GM12878 (cell line): ENCODE measurements around the gene NKAIN4. TPM values are rescaled to one million over a fixed set of nuclear protein-coding genes. Genes with fewer than 3 reads are reported as not detected.

Experiments used
- ATAC-seq: fragments of 200-7000 bp; cut with Tn5 transposase; 3 replicates; pipeline ENCODE4 v1.9.1; 2020; ENCODE audit warnings: mild to moderate bottlenecking, moderate library complexity
- BruUV-seq: library from RNA; stranded (reverse); fragments of 400-500 nt; replicated peaks from 2 replicates; lab custom pipeline; 2021; lab: Mats Ljungman, UMichigan
- CTCF ChIA-PET: fragments of 300-600 bp; sonication (Branson Sonifier 250); formaldehyde crosslinking; extraction: SDS; loops from one replicate; lab custom pipeline; 2021; ENCODE audit warnings: inconsistent platforms; lab: Yijun Ruan, JAX
- POLR2A ChIA-PET: fragments of 350-600 bp; formaldehyde crosslinking; extraction: SDS; loops from one replicate; lab custom pipeline; 2021; ENCODE audit warnings: inconsistent platforms; lab: Charles Lee
- RAD21 ChIA-PET: fragments of 300-600 bp; sonication (Branson Sonifier 250); formaldehyde crosslinking; loops from one replicate; lab custom pipeline; 2023; ENCODE audit warnings: antibody characterized with exemption; ENCODE audit not compliant: unreplicated experiment; lab: Charles Lee
- SMC1A ChIA-PET: fragments of 300-600 bp; sonication (Branson Sonifier 250); formaldehyde crosslinking; loops from one replicate; lab custom pipeline; 2023; ENCODE audit not compliant: unreplicated experiment, uncharacterized antibody; lab: Charles Lee
- DNase-seq: peaks from one replicate; pipeline ENCODE4 v3.0.0-alpha.2; 2011; ENCODE audit warnings: low read depth, low spot score
- FAIRE-seq: peaks from 3 replicates; lab custom pipeline; 2011; peaks lifted over from hg19 to GRCh38; lab: Jason Lieb, UNC
- H2AFZ ChIP-seq: 2 replicates; pipeline ENCODE4 v1.6.0; 2011; ENCODE audit warnings: low read depth, low read length, control low read depth; ENCODE audit not compliant: control insufficient read depth
- H3K27ac ChIP-seq: 2 replicates; pipeline ENCODE4 v1.5.1; 2011; ENCODE audit warnings: control low read depth; ENCODE audit not compliant: control insufficient read depth, insufficient read depth
- H3K27me3 ChIP-seq, 2 experiments: replicated peaks in 1 of 2; 2 replicates each; pipeline versions ENCODE4 v1.6.0 to v1.6.1; 2011; ENCODE audit warnings: low read length in 1 of 2; ENCODE audit not compliant: control insufficient read depth in 2 of 2, insufficient read depth in 2 of 2
- H3K36me3 ChIP-seq, 2 experiments: 2 replicates each; pipeline ENCODE4 v1.5.1; 2011; ENCODE audit warnings: low read length in 1 of 2; ENCODE audit not compliant: control insufficient read depth in 2 of 2, insufficient read depth in 2 of 2
- H3K4me1 ChIP-seq: 2 replicates; pipeline ENCODE4 v1.6.1; 2011; ENCODE audit warnings: mild to moderate bottlenecking, low read length, moderate library complexity, mixed read lengths; ENCODE audit not compliant: control insufficient read depth, insufficient read depth
- H3K4me2 ChIP-seq: 2 replicates; pipeline ENCODE4 v1.6.0; 2011; ENCODE audit warnings: control low read depth; ENCODE audit not compliant: control insufficient read depth, insufficient read depth
- H3K4me3 ChIP-seq: fragments of 200-600 bp; sonication (generic); 2 replicates; pipeline ENCODE4 v1.5.1; 2016
- H3K79me2 ChIP-seq: 2 replicates; pipeline ENCODE4 v1.6.0; 2011; ENCODE audit warnings: low read length; ENCODE audit not compliant: control insufficient read depth, insufficient read depth
- H3K9ac ChIP-seq: 2 replicates; pipeline ENCODE4 v1.8.0; 2011; ENCODE audit warnings: low read length, control low read depth, mixed read lengths; ENCODE audit not compliant: control insufficient read depth, insufficient read depth
- H3K9me3 ChIP-seq: replicated peaks from 3 replicates; pipeline ENCODE4 v1.5.1; 2011; ENCODE audit warnings: mild to moderate bottlenecking, low read length; ENCODE audit not compliant: control insufficient read depth, insufficient read depth
- H4K20me1 ChIP-seq: 2 replicates; pipeline ENCODE4 v1.6.0; 2011; ENCODE audit not compliant: control insufficient read depth, insufficient read depth
- BHLHE40 ChIP-seq, 2 experiments: fragments of 450-650 bp in 1 of 2; IDR thresholded peaks; 2 replicates each; pipeline ENCODE4 v1.6.1; 2011 to 2017; ENCODE audit warnings: low read depth in 2 of 2, borderline replicate concordance in 1 of 2, improper control_type of control experiment in 1 of 2, low read length in 1 of 2, mild to moderate bottlenecking in 1 of 2
- CTCF ChIP-seq, 3 experiments: IDR thresholded peaks in 2 of 3; conservative IDR thresholded peaks in 1 of 3; 2 replicates each; pipeline ENCODE4 v1.5.1; 2011; ENCODE audit warnings: low read depth in 3 of 3, low read length in 3 of 3, mild to moderate bottlenecking in 3 of 3, control low read depth in 2 of 3, moderate library complexity in 2 of 3, inconsistent platforms in 1 of 3, mixed read lengths in 1 of 3; ENCODE audit not compliant: control insufficient read depth in 2 of 3, insufficient read depth in 1 of 3; ENCODE audit errors: extremely low read depth in 1 of 3
- IKZF1 ChIP-seq: fragments of 450-650 bp; conservative IDR thresholded peaks from 2 replicates; pipeline ENCODE4 v1.6.1; 2017; ENCODE audit warnings: antibody characterized with exemption, mild to moderate bottlenecking
- MEF2B ChIP-seq: fragments of 450-650 bp; IDR thresholded peaks from 2 replicates; pipeline ENCODE4 v1.6.1; 2018; ENCODE audit warnings: mild to moderate bottlenecking, moderate library complexity; ENCODE audit not compliant: partially characterized antibody, poor library complexity, severe bottlenecking
- MYC ChIP-seq: IDR thresholded peaks from 2 replicates; pipeline ENCODE4 v1.6.1; 2011; ENCODE audit warnings: mild to moderate bottlenecking, low read length, moderate library complexity, inconsistent platforms; ENCODE audit not compliant: insufficient read depth, insufficient replicate concordance, insufficient read length, severe bottlenecking
- RAD21 ChIP-seq: IDR thresholded peaks from 2 replicates; pipeline ENCODE4 v1.6.1; 2011; ENCODE audit warnings: mild to moderate bottlenecking, low read depth, low read length, moderate library complexity; ENCODE audit not compliant: insufficient read depth
- RB1 ChIP-seq: fragments of 450-650 bp; formaldehyde crosslinking; IDR thresholded peaks from 2 replicates; pipeline ENCODE4 v1.6.1; 2017; ENCODE audit warnings: mild to moderate bottlenecking, borderline replicate concordance
- SMARCA5 ChIP-seq: fragments of 450-650 bp; IDR thresholded peaks from 2 replicates; pipeline ENCODE4 v1.6.1; 2017; ENCODE audit warnings: mild to moderate bottlenecking
- SMC3 ChIP-seq: IDR thresholded peaks from 2 replicates; pipeline ENCODE4 v1.6.1; 2011; ENCODE audit warnings: low read length, improper control_type of control experiment, borderline replicate concordance
- WGBS: methylation state at CpG from one replicate; pipeline ENCODE4 v1.1.6; 2016; ENCODE audit warnings: low lambda C conversion rate; ENCODE audit not compliant: insufficient replicate concordance, insufficient coverage; ENCODE audit errors: missing lambda C conversion rate; 5-methylcytosine and 5-hydroxymethylcytosine counted together
- in situ Hi-C: fragments of 300-500 bp; cut with MboI; formaldehyde crosslinking; loops from 9 replicates; pipeline ENCODE4 v1.14.3; 2018; ENCODE audit warnings: mixed read lengths
- intact Hi-C: fragments of 100-400 bp; cut with micrococcal nuclease; formaldehyde crosslinking; loops from one replicate; pipeline ENCODE4 v1.14.2; 2022; ENCODE audit not compliant: unreplicated experiment
- polyA plus RNA-seq, 11 experiments: library from polyadenylated mRNA; depleted of rRNA in 4 of 11; unstranded in 6 of 11; stranded (reverse) in 5 of 11; fragments of >200 nt; fragmentation: Nextera tagmentation in 4 of 11; fragmentation: Illumina TruSeq in 1 of 11; extraction: Ambion mirVana in 4 of 11; extraction: Trizol in 1 of 11; gene quantifications; 1 replicate in 1 of 11; 2 replicates in 10 of 11; pipeline versions ENCODE4 v1.2.1 to v1.2.3, GENCODE V29; 2011 to 2016; ENCODE audit warnings: inconsistent platforms in 2 of 11, missing spikeins in 2 of 11, low read depth in 1 of 11
- total RNA-seq, 4 experiments: library from RNA; depleted of rRNA in 3 of 4; stranded (reverse); fragments of >200 nt in 3 of 4; fragmentation: Illumina TruSeq in 1 of 4; extraction: Trizol in 1 of 4; gene quantifications; 2 replicates each; pipeline versions ENCODE4 v1.2.1 to v1.2.3, GENCODE V29; 2013 to 2021

The NKAIN4 gene
- total and polyA plus RNA-seq, 10 of the 15 experiments (the other 5 are each of a cell fraction or from before 2014, with no cell fraction given): 0.11 TPM; not detected in 9

- no peaks in the 10 kb centered on the region for H3K4me1 ChIP-seq
- RAD21 ChIA-PET: interaction anchor here (1.0 to 1.7 kb wide), 8 partner anchors 11 to 251 kb away, joined by 3 to 6 read pairs (median 3); no protein-coding TSS in a partner anchor
- TF ChIP-seq BHLHE40 (IDR thresholded peaks at IDR 0.05; ENCODE audit: borderline replicate concordance in 1 of 2, low read depth in 2 of 2, low read length in 1 of 2): 0 out of 4 replicates have a peak, but pooled peaks of 1 of the 2 experiments have one; percentile 10
- 0 out of 2 replicates have a peak, but pooled peaks have one; percentile 10 for TF ChIP-seq IKZF1
- peak; percentile 45; the same call in 1 of the 2 replicates for TF ChIP-seq SMC3
- TF ChIP-seq RAD21: peak; percentile 68
- no peak for TF ChIP-seq MYC
- TF ChIP-seq RB1: peak; percentile 39; the same call in 1 of the 2 replicates
- no peak for TF ChIP-seq SMARCA5
- TF ChIP-seq CTCF (IDR thresholded peaks at IDR 0.05 in 2 of 3, conservative IDR thresholded peaks at IDR 0.05 in 1 of 3; ENCODE audit: control insufficient read depth in 2 of 3, extremely low read depth in 1 of 3, insufficient read depth in 1 of 3, low read depth in 3 of 3, low read length in 3 of 3): peak; percentile 75 to 87 (median 77)
- peak; percentile 88 for TF ChIP-seq MEF2B
- H3K4me3 ChIP-seq: no peak overlapping the region
- no peak overlapping the region for H3K4me2 ChIP-seq
- no peaks in the 10 kb centered on the region for H3K36me3 ChIP-seq
- POLR2A ChIA-PET: no interaction called here
- H3K27me3 ChIP-seq: peaks cover 0 to 7% of the 10 kb centered on the region in 2 experiments; a peak in 3 of 4 replicates
- H3K27ac ChIP-seq: no peak overlapping the region
- BruUV-seq: no TSS peak
- peak; percentile 82 for ATAC-seq
- H2AFZ ChIP-seq: no peak overlapping the region
- no peaks in the 10 kb centered on the region; the same call in 1 of the 2 replicates for H4K20me1 ChIP-seq
- SMC1A ChIA-PET: interaction anchor here (0.6 to 1.5 kb wide), 8 partner anchors 9 to 273 kb away, joined by 3 to 4 read pairs (median 3); no protein-coding TSS in a partner anchor
- CTCF ChIA-PET: interaction anchor here (0.5 to 3.0 kb wide), 31 partner anchors 8 to 898 kb away, joined by 3 to 25 read pairs (median 5); partner anchors contain the start of genes BIRC7 and COL20A1
- intact Hi-C loops (loop anchor here (5.0 kb wide), 1 partner anchor 49 kb away; the partner anchor contains the start of gene ARFGAP1), in situ Hi-C loops (no loop called here)
- no peak for FAIRE-seq
- no peaks in the 10 kb centered on the region for H3K9me3 ChIP-seq
- no peak for DNase-seq
- H3K9ac ChIP-seq: no peak overlapping the region
- WGBS: 16% methylated on average over 12 of the region's 12 CpGs
- H3K79me2 ChIP-seq: no peaks in the 10 kb centered on the region
These were observed 31.0 kb downstream of the NKAIN4 start for GRCh38 chr20:63223121-63223825.
